HuH-7 (cell line): ENCODE measurements around the gene MUC13.
"Not testable (repeated sequence)": the region's sequence is repeated elsewhere in the genome, so short reads cannot be mapped to it uniquely, and the experiment has no call there.

ENCODE experiments used
- DNase-seq: peaks from one replicate; pipeline ENCODE4 v3.0.0; 2011; ENCODE audit warnings: low spot score

MUC13 gene

DNA sequence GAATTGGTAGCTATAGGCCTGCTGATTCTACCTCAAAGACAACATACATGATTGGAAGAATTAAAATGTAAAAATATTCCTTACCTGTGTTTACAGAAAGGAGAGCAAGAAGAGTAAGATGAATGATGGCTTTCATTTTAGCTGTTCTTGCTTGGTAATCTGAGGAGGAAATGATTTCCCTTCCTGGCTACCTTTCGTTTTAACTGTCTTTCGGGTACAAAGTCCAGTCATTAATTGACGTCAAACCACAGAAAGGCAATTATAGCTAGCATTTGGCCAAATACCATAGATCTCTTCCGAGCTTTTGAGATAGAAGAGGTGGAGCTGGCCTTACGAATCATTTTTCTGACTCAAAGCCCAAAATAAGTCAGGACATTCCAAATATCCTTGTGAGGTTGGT is at the start of gene MUC13:
Gene MUC13, minus strand, starts transcription at position 175 of the 400 bp plus-strand sequence. Its CDS starts 39 bp downstream, at position 136.
- no peak for DNase-seq

- DNase-seq = no peak
Observed at GRCh38 chr3:124982855-124983254, 48.3 kb upstream of the MUC13 start.

DNA sequence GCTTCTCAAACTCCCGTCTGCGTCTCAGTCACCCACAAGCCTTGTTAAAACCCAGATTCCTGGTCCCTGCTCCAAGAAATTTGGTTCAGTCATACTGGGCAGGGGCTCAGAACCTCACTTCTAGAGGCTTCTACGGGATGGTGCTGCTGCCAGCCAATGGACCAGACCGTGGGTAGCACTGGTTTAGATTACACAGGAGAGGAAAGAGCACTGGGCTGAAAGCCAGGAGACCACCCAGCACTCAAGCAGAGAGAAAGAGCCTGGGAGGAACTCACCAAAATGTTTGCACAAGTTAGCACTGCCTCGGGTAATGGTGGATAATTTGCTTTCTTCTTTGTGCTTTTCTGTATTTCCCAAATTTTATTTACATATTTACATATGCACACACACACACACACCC is 46.9 kb upstream of the MUC13 start:
- no peak for DNase-seq

GRCh38 chr3:124978627-124979026 is 44.1 kb upstream of the MUC13 start:
- no peak for DNase-seq

DNA sequence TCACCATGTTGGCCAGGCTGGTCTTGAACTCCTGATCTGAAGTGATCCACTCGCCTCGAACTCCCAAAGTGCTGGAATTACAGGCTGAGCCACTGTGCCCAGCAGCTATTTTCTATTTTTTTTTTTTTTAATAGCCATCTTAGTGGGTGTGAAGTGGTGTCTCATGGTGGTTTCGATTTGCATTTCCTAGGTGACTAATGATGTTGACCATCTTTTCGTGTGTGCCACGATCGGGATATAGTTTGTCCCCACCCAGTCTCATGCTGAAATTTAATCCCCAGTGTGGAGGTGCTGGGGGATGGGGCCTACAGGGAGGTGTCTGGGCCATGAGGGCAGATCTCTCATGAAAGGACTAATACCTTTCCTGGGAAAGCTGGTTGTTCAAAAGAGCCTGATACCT is 41.8 kb upstream of the MUC13 start:
- DNase-seq = no peak

DNA sequence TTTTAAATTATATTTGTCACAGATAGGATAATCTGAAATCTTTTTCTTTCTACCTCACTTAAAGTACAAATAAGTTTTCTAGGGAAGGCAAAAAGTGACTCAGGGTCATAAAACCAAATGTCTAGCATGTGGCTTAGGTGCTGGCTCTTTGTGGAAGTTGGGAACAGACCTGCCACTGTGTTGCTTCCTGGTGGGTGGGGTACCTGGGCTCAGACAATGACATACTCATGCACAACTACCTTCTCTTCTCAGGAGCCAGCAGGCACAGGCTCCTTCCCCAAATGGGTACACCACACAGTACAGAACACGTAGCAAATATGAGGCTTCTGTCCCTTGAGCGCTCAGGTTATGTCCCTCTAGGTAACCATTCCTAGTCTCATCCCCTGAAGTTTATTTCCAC is 40.1 kb upstream of the MUC13 start:
- DNase-seq = no peak

GRCh38 chr3:124973290-124973689 is 38.7 kb upstream of the MUC13 start:
- DNase-seq = no peak

DNA sequence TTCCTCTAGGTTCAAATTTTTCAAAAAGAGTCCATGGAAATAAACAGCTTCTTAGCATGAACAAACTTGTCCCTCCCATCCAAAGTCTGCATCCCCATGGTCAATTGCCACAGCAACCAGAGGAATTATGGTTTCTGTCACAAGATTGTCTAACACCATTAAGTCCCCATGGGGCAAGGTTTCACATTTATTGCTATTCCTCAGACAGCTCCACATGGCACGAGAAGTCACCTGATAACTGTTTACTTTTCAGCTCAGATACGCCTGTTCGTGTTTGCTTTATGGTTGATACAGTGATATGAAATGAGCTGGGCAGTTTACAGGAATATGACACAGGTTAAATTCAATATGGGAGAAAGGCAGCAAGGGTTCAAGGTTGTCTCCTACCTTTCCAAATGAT is 37.9 kb upstream of the MUC13 start:
- peak; percentile 65 for DNase-seq

GRCh38 chr3:124969963-124970722 is 35.6 kb upstream of the MUC13 start:
- DNase-seq = no peak

DNA sequence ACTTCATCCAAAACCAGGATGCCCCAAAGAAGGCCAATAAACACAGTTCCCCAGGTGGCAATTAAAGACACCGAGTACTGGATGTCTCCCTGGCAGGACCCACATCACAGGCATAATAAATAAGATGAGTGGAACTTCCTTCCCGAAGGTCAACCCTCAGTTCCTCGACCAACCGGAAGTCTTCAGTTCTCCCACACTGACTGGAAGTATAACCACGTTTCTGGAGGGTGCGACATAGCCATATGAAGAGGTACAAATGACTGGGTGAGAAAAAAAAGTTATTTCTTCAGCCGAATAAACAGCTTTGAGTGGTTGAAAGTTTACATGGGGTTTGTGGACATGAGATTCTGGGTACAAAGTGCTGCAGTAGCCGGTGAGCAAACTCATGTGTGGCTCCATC is 34.6 kb upstream of the MUC13 start:
- DNase-seq = no peak

GRCh38 chr3:124967964-124968363 is 33.4 kb upstream of the MUC13 start:
- no peak for DNase-seq

DNA sequence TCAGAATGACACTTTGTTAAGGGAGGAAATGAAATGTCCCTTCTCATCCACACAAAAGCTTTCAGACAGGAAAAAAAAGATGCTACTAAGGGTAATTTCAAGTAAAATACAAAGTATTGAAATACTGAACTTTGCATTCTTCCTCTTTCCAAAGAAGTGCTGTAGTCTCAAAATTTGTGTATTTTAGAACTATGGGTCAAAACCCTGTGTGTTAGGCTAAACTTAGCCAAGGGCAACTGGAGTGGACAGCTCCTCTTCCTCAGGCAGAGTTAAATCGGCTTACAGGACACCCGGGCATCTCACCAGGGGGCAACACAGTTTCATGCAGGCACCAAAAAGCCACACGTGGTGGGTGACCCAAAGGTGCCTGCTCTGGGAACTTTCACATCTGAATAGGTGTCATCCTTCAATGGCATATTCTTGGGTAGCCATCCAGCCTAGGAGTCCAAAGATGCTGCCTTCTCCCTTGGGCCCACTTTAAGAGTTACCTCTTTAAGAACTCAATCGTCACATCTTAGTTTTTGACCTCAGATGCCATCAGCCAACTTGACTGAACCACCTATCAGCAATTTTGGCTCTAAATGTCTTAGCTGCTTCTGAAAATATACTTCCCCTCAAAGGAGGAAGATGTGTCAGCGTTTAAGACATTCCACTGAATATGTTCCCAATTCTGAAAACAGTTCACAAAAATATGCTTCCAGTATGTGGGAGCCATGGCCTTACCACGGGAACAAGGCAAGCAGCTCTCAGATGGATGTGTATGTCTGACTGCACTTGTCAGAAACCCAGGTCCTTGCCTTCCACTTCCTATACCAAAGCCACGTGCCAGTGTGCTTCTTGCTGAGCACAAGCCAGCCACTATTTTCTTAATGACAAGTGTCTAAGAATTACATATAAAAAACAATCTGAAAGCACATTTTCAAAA is 32.2 kb upstream of the MUC13 start:
- DNase-seq = no peak

DNA sequence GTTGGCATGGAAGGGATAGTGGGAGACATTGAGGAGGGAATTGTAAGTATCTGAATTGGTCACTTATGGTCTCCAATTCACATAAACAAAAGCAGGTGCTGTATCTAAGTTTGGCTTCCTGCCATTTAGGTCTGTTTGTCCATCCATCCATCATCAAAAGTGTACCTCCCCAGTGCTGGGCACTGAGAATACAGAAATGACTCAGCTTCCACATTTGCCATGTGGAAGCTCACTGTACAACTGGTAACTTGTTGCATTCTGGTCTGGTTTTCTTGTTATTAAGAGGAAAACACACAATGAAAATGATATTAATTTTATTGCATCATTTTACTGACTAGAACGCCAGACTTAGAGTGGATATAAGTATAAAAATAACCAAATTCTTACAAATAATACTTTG is 30.9 kb upstream of the MUC13 start:
- no peak for DNase-seq

- DNase-seq = no peak
Observed at GRCh38 chr3:124964387-124964786, 29.8 kb upstream of the MUC13 start.

DNA sequence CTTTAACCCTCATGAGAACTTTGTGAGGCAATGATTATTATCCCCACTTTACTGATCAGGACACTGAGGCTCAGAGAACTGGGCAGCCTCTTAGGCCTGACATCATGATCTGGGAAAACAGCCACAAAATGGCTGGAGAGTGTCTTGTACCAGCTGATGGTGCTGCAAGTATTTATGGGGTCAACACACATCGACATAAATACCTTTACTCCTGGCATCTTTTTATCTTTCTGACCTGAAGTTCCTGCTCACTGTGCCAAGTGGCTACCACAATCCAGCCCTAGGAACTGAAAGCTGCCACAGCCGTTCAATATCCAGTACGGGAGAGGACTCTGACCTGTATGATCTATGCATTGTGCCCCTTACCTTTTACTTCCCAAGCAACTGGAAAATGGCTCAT is 29.2 kb upstream of the MUC13 start:
- no peak for DNase-seq

- DNase-seq = no peak
Observed at GRCh38 chr3:124962403-124962940, 27.9 kb upstream of the MUC13 start.

DNA sequence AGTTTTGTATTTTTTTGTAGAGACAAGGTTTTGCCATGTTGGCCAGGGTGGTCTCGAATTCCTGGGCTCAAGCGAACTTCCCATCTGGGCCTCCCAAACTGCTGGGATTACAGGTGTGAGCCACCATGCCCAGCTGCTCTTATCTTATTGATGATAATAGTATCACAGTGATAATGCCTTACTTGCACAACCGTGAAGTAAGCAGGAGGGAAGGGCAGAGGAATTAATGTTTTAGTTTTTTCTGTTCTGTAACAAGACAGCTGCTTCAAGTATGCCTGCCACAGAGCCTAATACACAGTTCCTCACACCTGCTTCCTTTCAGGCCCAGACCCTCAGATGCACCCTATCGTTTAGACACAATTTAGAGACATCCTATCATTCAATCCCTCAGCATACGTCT is 26.1 kb upstream of the MUC13 start:
- DNase-seq = no peak

DNA sequence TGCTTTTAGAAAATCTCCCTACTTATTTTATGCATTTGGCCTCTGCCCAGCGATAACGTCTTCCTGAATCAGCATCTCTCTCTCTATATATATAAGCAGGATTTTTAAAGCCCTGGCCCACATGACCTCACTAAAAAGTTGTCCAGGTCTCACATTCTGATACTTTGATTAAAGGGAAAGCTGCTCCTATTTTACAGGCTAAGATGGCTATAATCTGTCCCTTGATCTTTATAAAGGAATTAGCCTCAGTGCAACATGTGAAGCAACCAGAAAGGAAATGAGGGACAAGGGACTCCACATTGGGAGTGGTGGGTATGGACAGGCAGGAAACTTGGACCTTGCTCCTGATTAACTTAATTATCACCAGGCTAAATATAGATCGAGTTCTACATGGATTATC is 25.6 kb upstream of the MUC13 start:
- no peak for DNase-seq

DNA sequence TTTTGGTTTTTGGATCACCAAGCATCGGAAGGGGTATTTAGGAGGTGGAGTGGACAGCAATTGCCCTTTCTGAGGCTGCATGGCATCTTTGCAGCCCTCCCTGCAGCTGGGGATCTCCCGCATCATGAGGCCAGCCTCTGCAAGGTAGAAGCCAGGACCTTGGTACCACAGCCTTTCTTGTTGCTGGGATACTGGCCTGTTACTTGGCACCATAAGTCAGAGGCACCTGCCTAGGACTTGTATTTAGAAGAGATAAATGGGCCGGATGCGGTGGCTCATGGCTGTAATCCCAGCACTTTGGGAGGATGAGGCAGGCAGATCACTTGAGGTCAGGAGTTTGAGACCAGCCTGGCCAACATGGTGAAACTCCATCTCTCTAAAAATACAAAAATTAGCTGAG is 23.4 kb upstream of the MUC13 start:
- DNase-seq = not testable (repeated sequence)

GRCh38 chr3:124952282-124952855 is 17.8 kb upstream of the MUC13 start:
- DNase-seq = no peak

GRCh38 chr3:124951511-124952281 is 17.1 kb upstream of the MUC13 start:
- no peak for DNase-seq

DNA sequence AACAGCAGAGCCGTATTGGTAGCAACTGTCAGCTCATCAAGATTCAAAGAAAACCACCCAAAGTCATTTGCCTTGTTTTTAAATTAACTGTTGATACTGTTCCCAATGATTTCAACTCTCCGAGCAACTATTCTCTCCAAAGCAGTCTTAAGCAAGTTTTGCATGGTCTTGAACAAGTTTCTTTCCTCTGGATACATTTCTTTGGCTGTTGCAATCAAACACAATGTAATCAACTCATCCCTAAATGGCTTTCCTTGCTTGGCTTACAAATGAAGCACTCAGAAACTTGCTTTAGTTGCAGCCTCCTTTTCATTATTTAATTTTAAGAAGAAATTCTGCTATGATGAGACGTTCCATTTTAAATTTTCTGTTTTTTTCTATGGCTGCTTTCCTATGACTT is 15.5 kb upstream of the MUC13 start:
- DNase-seq = no peak
